GM19455 (cell line): ENCODE results near the gene STARD9.
"Not testable (repeated sequence)": the region's sequence is repeated elsewhere in the genome, so short reads cannot be mapped to it uniquely, and the experiment has no call there.

Source experiments
- ATAC-seq: cut with Tn5 transposase; IDR thresholded peaks from one replicate; pipeline ENCODE4 v1.9.1; 2021; ENCODE audit not compliant: unreplicated experiment

STARD9 gene

GRCh38 chr15:42623951-42624350, 48.5 kb downstream of the STARD9 start:
- no peak for ATAC-seq

GRCh38 chr15:42627485-42627884, 52.1 kb downstream of the STARD9 start:
- no peak for ATAC-seq

DNA sequence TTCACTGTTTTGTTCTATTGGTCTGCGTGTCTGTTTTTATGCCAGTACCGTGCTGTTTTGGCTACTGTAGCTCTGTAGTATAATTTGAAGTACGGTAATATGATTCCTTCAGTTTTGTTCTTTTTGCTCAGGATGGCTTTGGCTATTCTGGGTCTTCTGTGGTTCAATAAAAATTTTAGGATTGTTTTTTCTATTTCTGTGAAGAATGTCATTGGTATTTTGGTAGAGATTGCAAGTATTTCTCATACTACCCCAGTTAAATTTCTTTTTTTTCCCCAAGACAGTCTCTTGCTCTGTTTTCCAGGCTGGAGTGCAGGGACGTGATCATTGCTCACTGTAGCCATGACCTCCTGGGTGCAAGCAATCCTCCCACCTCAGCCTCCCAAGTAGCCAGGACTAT, 53.4 kb downstream of the STARD9 start:
- no peak for ATAC-seq

GRCh38 chr15:42632105-42632675, 56.8 kb downstream of the STARD9 start:
- no peak for ATAC-seq

DNA sequence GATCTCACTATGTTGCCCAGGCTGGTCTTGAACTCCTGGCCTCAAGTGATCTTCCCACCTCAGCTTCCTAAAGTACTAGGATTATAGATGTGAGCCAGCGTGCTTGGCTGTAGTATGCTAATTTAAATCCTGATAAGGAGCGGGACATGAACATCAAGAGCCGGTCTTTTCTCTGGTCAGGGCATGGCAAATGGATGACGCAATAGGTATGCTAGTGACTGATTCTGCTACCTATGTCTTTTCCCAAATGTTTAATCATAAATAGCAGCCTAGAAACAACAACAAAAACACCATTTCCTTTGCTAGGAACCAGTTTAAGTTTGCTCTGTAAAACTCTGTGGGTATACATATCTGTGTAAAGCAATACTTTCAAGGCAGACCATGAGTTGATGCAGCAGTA, 64.7 kb downstream of the STARD9 start:
- ATAC-seq, result no peak

DNA sequence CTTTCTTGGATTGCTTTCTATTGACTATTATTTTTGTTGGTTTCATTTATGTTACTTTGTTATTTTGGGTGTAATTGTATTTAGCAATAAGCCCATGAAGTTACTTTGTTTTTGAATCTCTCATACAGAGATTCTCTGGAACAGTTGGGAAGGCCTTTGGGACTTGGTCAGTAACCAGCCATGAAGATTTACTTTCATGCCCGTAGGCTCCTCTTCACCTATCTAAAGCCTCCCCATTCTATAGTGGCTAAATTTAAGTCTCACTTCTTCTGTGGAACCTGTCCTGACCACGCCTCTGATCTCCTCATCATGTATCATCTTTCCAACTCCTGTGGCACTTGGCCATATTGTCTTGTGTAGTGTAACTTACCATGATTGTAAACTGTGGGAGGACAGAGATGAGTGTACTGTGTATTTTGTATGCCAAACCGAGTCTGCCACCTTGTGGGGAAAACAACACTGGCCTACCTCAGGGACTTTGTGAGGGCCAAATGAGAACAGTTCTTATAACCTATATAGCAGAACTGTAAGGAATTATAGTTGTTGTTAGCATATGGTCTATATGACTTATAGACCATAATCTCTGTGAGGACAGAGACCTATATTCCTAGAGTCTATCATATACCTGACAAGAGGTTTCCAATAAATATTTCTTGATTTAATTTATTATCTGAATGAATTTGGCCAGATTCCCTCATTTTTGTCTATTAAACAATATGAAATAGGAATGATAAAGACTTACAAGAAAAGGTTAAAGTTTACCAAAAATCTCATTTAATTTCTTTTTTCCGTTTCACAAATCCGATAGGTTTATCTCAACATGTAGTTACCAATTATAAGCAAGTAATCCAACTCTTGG, 75.0 kb downstream of the STARD9 start:
- peak; percentile 66 for ATAC-seq

DNA sequence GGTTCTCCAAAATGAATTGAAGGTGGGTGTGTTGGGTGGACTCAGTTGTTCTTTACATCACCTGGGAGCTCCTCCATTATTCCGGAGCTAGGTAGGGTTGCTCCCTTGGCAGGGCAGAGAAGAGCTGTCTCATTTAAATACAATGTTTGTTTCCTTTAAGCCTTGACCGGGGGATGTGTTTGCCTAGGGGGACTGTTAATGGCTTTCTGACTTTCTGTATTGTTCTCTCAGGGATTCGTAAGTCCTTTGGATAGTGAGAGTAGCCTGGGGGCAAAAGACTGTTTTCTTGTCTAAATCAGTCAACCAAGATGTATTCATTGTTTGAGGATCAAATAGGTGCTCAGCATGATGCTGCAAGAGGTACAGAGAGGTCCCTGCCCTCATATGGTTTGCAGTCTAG, 90.4 kb downstream of the STARD9 start:
- no peak for ATAC-seq

DNA sequence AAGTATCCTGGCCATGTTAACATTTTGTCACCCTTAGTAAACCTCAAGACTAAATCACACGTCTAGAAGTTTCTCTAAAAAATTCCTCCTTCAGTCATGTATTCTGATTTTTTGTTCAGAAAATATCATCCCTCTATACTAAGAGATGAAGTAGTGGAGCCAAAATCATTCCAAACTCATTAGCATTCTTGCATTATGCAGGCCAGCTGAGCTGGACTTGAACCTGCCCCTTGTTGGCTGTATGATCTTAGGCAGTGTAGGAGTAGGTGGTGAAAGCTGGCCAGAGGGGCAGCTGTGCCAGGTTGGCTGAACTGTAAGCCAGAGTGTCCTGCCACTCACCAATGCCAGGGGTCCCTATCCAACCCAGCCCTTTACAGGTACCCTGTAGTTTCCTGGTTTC, 92.4 kb downstream of the STARD9 start:
- ATAC-seq, result no peak

DNA sequence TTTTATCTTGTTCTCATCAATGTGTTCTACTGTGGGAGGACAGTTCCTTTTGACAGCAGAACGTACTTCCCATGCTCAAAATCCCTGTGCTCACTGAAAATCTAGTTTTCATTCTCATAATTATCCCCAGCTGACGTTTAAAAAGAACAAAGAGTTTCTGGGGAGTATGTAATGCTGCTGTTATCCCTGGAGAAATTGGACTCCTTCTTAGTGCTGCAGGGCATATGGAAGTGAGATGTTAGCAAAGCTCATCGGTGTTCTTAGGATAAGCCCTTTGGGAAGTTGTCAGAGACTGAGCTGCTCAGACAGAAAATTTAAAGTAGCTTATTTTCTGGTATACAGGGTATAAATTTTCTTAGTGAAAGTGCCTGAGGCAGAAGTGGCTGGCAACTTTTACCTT, 95.0 kb downstream of the STARD9 start:
- no peak for ATAC-seq

GRCh38 chr15:42672444-42672843, 97.0 kb downstream of the STARD9 start:
- ATAC-seq, result no peak

GRCh38 chr15:42674472-42674871, 99.1 kb downstream of the STARD9 start:
- no peak for ATAC-seq

GRCh38 chr15:42675021-42675420, 99.6 kb downstream of the STARD9 start:
- ATAC-seq, result no peak

- no peak for ATAC-seq
Measured at GRCh38 chr15:42679285-42680141, 104.1 kb downstream of the STARD9 start.

GRCh38 chr15:42680142-42680482, 104.7 kb downstream of the STARD9 start:
- not testable (repeated sequence) for ATAC-seq

DNA sequence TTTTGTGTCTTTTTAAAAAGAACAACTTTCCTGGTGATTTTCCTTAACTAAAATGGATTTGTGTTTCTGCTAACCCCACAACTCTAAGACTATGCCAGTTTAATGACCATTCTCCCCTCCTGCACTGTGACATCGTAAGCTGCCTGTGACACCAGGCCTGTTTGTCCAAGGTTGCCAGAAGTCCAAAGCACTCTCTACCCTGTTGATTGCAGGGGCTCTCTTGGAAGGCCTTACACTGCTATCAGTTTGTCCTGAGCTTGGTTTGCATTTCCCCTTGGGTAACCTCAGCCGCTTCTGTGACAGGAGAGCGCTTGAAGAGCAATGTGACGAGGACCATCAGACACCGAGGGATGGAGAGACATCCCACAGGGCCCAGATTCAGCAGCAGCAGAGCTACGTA, 105.7 kb downstream of the STARD9 start:
- ATAC-seq, result no peak

DNA sequence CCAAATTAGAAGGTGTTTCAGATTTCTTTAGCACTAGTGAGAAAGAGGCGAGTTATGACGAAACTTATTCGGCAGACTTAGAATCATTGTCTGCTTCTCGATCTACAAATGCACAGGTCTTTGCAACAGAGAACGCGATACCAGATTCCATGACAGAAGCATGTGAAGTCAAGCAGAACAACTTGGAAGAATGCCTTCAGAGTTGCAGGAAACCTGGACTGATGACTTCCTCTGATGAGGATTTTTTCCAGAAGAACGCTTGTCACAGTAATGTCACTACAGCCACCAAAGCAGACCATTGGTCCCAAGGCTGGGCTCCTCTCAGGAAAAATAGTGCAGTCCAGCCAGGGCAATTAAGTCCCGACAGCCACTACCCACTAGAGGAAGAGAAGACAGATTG, 110.9 kb downstream of the STARD9 start:
- no peak for ATAC-seq

- ATAC-seq, result no peak
Measured at GRCh38 chr15:42687740-42688139, 112.3 kb downstream of the STARD9 start.

DNA sequence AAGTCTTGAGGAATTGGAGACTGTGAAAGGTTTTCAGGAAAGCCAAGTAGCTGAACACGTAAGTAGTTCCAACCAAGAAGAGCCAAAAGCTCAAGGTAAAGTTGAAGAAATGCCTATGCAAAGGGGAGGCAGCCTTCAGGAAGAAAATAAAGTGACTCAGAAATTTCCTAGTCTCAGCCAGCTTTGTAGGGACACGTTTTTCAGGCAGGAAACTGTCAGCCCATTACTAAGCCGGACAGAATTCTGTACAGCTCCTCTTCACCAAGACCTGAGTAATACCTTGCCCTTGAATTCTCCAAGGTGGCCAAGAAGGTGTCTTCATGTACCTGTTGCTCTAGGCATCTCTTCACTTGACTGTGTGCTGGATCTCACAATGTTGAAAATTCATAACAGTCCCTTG, 112.9 kb downstream of the STARD9 start:
- ATAC-seq, result no peak

DNA sequence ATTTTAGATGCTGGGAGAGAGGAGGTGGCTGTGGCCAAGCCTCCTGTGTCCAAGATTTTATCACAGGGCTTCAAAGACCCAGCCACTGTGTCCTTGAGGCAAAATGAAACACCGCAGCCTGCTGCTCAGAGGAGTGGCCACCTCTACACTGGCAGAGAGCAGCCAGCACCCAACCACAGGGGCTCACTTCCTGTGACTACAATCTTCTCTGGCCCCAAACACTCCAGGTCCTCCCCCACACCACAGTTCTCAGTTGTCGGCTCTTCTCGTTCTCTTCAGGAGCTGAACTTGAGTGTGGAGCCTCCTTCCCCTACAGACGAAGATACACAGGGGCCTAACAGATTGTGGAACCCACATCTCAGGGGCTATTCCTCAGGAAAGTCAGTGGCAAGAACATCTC, 115.9 kb downstream of the STARD9 start:
- ATAC-seq, result no peak

DNA sequence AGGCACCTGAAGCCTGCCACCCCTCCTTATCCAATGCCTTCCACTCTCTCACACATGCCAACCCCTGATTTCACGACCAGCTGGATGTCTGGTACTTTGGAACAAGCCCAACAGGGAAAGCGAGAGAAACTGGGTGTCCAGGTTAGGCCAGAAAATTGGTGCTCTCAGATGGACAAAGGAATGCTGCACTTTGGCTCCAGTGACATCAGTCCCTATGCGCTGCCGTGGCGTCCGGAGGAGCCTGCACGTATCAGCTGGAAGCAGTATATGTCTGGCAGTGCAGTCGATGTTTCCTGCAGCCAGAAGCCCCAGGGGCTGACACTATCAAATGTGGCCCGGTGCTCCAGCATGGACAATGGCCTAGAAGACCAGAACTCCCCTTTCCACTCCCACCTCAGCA, 116.4 kb downstream of the STARD9 start:
- ATAC-seq, result no peak

GRCh38 chr15:42692536-42692935, 117.1 kb downstream of the STARD9 start:
- ATAC-seq, result no peak

GRCh38 chr15:42692997-42693396, 117.6 kb downstream of the STARD9 start:
- no peak for ATAC-seq
